K562 (cell line): Measurements from ENCODE around the gene ACSF3. TPM values are rescaled to one million over a fixed set of nuclear protein-coding genes. Genes with fewer than 3 reads are reported as not detected.
A peak's percentile ranks its signal among the peaks of the same experiment; 100 is the strongest.

Experiments
- ATF2 ChIP-seq: sonication (generic); formaldehyde crosslinking; IDR thresholded peaks from 2 replicates; pipeline ENCODE4 v1.8.1; 2022; ENCODE audit warnings: missing genetic modification reagents
- CC2D1A ChIP-seq: fragments of 450-650 bp; IDR thresholded peaks from 2 replicates; pipeline ENCODE4 v1.6.1; 2017; ENCODE audit warnings: mild to moderate bottlenecking
- CCNT2 ChIP-seq: IDR thresholded peaks from 2 replicates; pipeline ENCODE4 v1.6.1; 2011; ENCODE audit warnings: borderline replicate concordance, low read depth, mild to moderate bottlenecking, moderate library complexity, mixed read lengths, low read length; ENCODE audit not compliant: insufficient read length; ENCODE audit errors: extremely low read depth
- CREBBP ChIP-seq: IDR thresholded peaks from one replicate; pipeline ENCODE4 v1.6.1; 2012; ENCODE audit warnings: low read depth, mild to moderate bottlenecking, control low read depth, inconsistent platforms, low read length
- ETS2 ChIP-seq: IDR thresholded peaks from 2 replicates; pipeline ENCODE4 v1.6.1; 2016; ENCODE audit warnings: borderline replicate concordance, missing genetic modification characterization, mild to moderate bottlenecking, moderate library complexity, missing compliant biosample characterization; ENCODE audit not compliant: poor library complexity, severe bottlenecking
- FOXA1 ChIP-seq: fragments of 450-650 bp; IDR thresholded peaks from 2 replicates; pipeline ENCODE4 v1.6.1; 2016; ENCODE audit warnings: mild to moderate bottlenecking, borderline replicate concordance
- MBD2 ChIP-seq: sonication (generic); IDR thresholded peaks from 2 replicates; pipeline ENCODE4 v1.6.1; 2016; ENCODE audit warnings: low read depth, borderline replicate concordance
- NFIC ChIP-seq: fragments of 450-650 bp; IDR thresholded peaks from 2 replicates; pipeline ENCODE4 v1.6.1; 2017; ENCODE audit warnings: mild to moderate bottlenecking, inconsistent platforms
- PHF8 ChIP-seq: fragments of 200-600 bp; sonication (generic); IDR thresholded peaks from 2 replicates; pipeline ENCODE4 v1.6.1; 2012; ENCODE audit warnings: mixed run types, mild to moderate bottlenecking, inconsistent platforms, low read length, moderate library complexity, borderline replicate concordance
- PREB ChIP-seq: sonication (generic); formaldehyde crosslinking; IDR thresholded peaks from 2 replicates; pipeline ENCODE4 v1.8.1; 2023; ENCODE audit warnings: mild to moderate bottlenecking, missing genetic modification reagents
- PTRF ChIP-seq: fragments of 450-650 bp; IDR thresholded peaks from 2 replicates; pipeline ENCODE4 v1.6.1; 2016; ENCODE audit warnings: mild to moderate bottlenecking, missing genetic modification characterization, missing compliant biosample characterization
- SPI1 ChIP-seq: IDR thresholded peaks from 2 replicates; pipeline ENCODE4 v1.6.1; 2011; ENCODE audit warnings: low read depth, low read length, control low read depth, borderline replicate concordance
- TCFL5 ChIP-seq: fragments of 250-450 bp; sonication (Bioruptor Pico); conservative IDR thresholded peaks from 2 replicates; pipeline ENCODE4 v1.6.1; 2021; ENCODE audit warnings: mild to moderate bottlenecking, moderate library complexity, matching md5 sums
- TSHZ1 ChIP-seq: fragments of 250-450 bp; sonication (Bioruptor Pico); IDR thresholded peaks from 2 replicates; pipeline ENCODE4 v1.4.0; 2020; ENCODE audit warnings: mild to moderate bottlenecking, moderate library complexity
- ZC3H11A ChIP-seq: IDR thresholded peaks from 2 replicates; pipeline ENCODE4 v1.6.1; 2012; ENCODE audit warnings: low read depth, low read length, improper control_type of control experiment
- ZNF449 ChIP-seq: fragments of 250-450 bp; sonication (Bioruptor Pico); IDR thresholded peaks from 2 replicates; pipeline ENCODE4 v1.8.0; 2022; ENCODE audit warnings: moderate library complexity, mild to moderate bottlenecking, inconsistent platforms
- ZSCAN29 ChIP-seq: fragments of 450-650 bp; IDR thresholded peaks from 2 replicates; pipeline ENCODE4 v1.6.1; 2017
- polyA plus RNA-seq, 8 experiments: library from polyadenylated mRNA; depleted of rRNA in 4 of 8; stranded (reverse) in 5 of 8; unstranded in 3 of 8; fragments of >200 nt; fragmentation: Nextera tagmentation in 2 of 8; fragmentation: Illumina TruSeq in 1 of 8; extraction: Ambion mirVana in 2 of 8; extraction: Trizol in 1 of 8; gene quantifications; 2 replicates each; pipeline versions ENCODE4 v1.2.1 to v1.2.3, GENCODE V29; 2011 to 2014; ENCODE audit warnings: inconsistent platforms in 1 of 8, missing spikeins in 1 of 8
- total RNA-seq, 7 experiments: library from RNA; depleted of rRNA in 6 of 7; stranded (reverse); fragments of >200 nt in 6 of 7; fragmentation: Illumina TruSeq in 2 of 7; extraction: Trizol in 2 of 7; gene quantifications; 2 replicates each; pipeline versions ENCODE4 v1.2.1 to v1.2.3, GENCODE V29; 2011 to 2021; ENCODE audit warnings: low replicate concordance in 1 of 7

ACSF3 gene
- total and polyA plus RNA-seq, 9 of the 15 experiments (the other 6 are each of a cell fraction or from before 2014, with no cell fraction given), result 0.77 to 32.8 (median 14.7) TPM

GRCh38 chr16:89171216-89172170 lies 77.8 kb downstream of the ACSF3 start, which contains the start of gene CDH15 (continued):
- TF ChIP-seq ZC3H11A (no peak), TSHZ1 (CRISPR knock-in tag) (no peak), ETS2 (no peak), ZNF449 (no peak), TCFL5 (CRISPR knock-in tag) (no peak), MBD2 (peak; percentile 42; the same call in 1 of the 2 replicates), SPI1 (no peak), NFIC (no peak), CREBBP (no peak), PREB (CRISPR knock-in tag) (no peak), CCNT2 (peak; percentile 83), CC2D1A (no peak), PHF8 (peak; percentile 15; the same call in 1 of the 2 replicates), ATF2 (CRISPR knock-in tag) (no peak), FOXA1 (no peak), PTRF (tag) (no peak), ZSCAN29 (no peak)
